Endodermal cell (in vitro differentiated cells): ENCODE results near the gene FBXL2. TPM values are rescaled to one million over a fixed set of nuclear protein-coding genes. Genes with fewer than 3 reads are reported as not detected.

ENCODE experiments used
- DNase-seq: peaks from one replicate; pipeline ENCODE4 v3.0.0-alpha.2; 2017
- H3K27ac ChIP-seq: 2 replicates; pipeline ENCODE4 v1.5.1; 2013; ENCODE audit warnings: mild to moderate bottlenecking, low read depth, low read length, moderate library complexity
- H3K27me3 ChIP-seq: 2 replicates; pipeline ENCODE4 v1.6.1; 2013; ENCODE audit warnings: mild to moderate bottlenecking, low read length, moderate library complexity; ENCODE audit not compliant: insufficient read depth, control insufficient read depth, poor library complexity, severe bottlenecking
- H3K36me3 ChIP-seq: 2 replicates; pipeline ENCODE4 v1.7.0; 2013; ENCODE audit warnings: mild to moderate bottlenecking, low read length, moderate library complexity; ENCODE audit not compliant: control insufficient read depth, insufficient read depth
- H3K4me1 ChIP-seq: one replicate; pipeline ENCODE4 v1.7.0; 2013; ENCODE audit warnings: low read length; ENCODE audit not compliant: control insufficient read depth, insufficient read depth
- H3K4me3 ChIP-seq: 2 replicates; pipeline ENCODE4 v1.5.1; 2013; ENCODE audit warnings: mild to moderate bottlenecking, low read length, moderate library complexity
- H3K9ac ChIP-seq: 2 replicates; pipeline ENCODE4 v1.6.1; 2013; ENCODE audit warnings: mild to moderate bottlenecking, low read length, moderate library complexity; ENCODE audit not compliant: poor library complexity, severe bottlenecking; ENCODE audit errors: extremely low read depth
- H3K9me3 ChIP-seq: 2 replicates; pipeline ENCODE4 v1.6.1; 2013; ENCODE audit warnings: mild to moderate bottlenecking, low read length, moderate library complexity; ENCODE audit not compliant: control insufficient read depth
- H3K27ac Mint-ChIP-seq: 2 replicates; pipeline ENCODE4 v1.8.0; 2020; ENCODE audit warnings: mixed read lengths
- H3K27me3 Mint-ChIP-seq: 2 replicates; pipeline ENCODE4 v1.8.0; 2021; ENCODE audit warnings: mild to moderate bottlenecking, mixed read lengths; ENCODE audit not compliant: insufficient read depth
- H3K36me3 Mint-ChIP-seq: 2 replicates; pipeline ENCODE4 v1.8.0; 2020; ENCODE audit warnings: low read depth, mixed read lengths
- H3K4me1 Mint-ChIP-seq: 2 replicates; pipeline ENCODE4 v1.8.0; 2020; ENCODE audit warnings: mixed read lengths
- H3K4me3 Mint-ChIP-seq: 2 replicates; pipeline ENCODE4 v1.8.0; 2020; ENCODE audit warnings: mild to moderate bottlenecking, moderate library complexity, mixed read lengths
- H3K9me3 Mint-ChIP-seq: 2 replicates; pipeline ENCODE4 v1.8.0; 2020; ENCODE audit warnings: mild to moderate bottlenecking, mixed read lengths
- CTCF ChIP-seq: fragments of 200-600 bp; sonication (generic); conservative IDR thresholded peaks from 2 replicates; pipeline ENCODE4 v1.5.0; 2021; ENCODE audit warnings: antibody characterized with exemption, mild to moderate bottlenecking
- WGBS, 2 experiments: methylation state at CpG; one replicate each; pipeline versions ENCODE4 v1.1.5 to v1.1.7; 2013; ENCODE audit warnings: missing lambda C conversion rate in 2 of 2, mixed read lengths in 1 of 2; ENCODE audit not compliant: insufficient coverage in 1 of 2, insufficient read length in 1 of 2; 5-methylcytosine and 5-hydroxymethylcytosine counted together
- total RNA-seq, 2 donors: library from RNA; stranded (reverse); fragmentation: NEBNext Ultra II Directional in 1 of 2; extraction: Animal tissue kit (Norgen Biotek cat#: 25700) in 1 of 2; gene quantifications; 2 replicates in 1 of 2; 3 replicates in 1 of 2; pipeline ENCODE4 v1.2.1, GENCODE V29; 2021

Gene FBXL2
- total RNA-seq, 2 donors from 2014 or later, result 12.4 to 18.2 TPM

- no peaks in the 10 kb centered on the region for H3K9me3 Mint-ChIP-seq
- WGBS, 2 experiments, result 85 to 93% methylated on average over 3 of the region's 3 CpGs
Measured at GRCh38 chr3:33299395-33300081, 22.3 kb downstream of the FBXL2 start.

GRCh38 chr3:33312361-33312760, 35.1 kb downstream of the FBXL2 start:
- H3K27me3 Mint-ChIP-seq, result no peaks in the 10 kb centered on the region
- Histone ChIP-seq H3K27ac (no peak overlapping the region), H3K27me3 (no peaks in the 10 kb centered on the region), H3K9me3 (peaks cover 13% of the 10 kb centered on the region), H3K4me3 (no peak overlapping the region), H3K9ac (no peak overlapping the region), H3K36me3 (peaks cover 6% of the 10 kb centered on the region), H3K4me1 (peaks cover 1% of the 10 kb centered on the region)
- 90% methylated on average over 1 of the region's 2 CpGs; no CpG with 5 or more reads in 1 of the 2 experiments for WGBS, 2 experiments
- H3K4me1 Mint-ChIP-seq, result peaks cover 12% of the 10 kb centered on the region
- TF ChIP-seq CTCF, result no peak
- H3K4me3 Mint-ChIP-seq, result no peak overlapping the region
- no peak overlapping the region for H3K27ac Mint-ChIP-seq
- peaks cover 9% of the 10 kb centered on the region for H3K9me3 Mint-ChIP-seq
- peaks cover 21% of the 10 kb centered on the region for H3K36me3 Mint-ChIP-seq
- DNase-seq, result no peak

More at GRCh38 chr3:33299395-33300081, 22.3 kb downstream of the FBXL2 start:
- no peak overlapping the region for H3K9ac ChIP-seq
- TF ChIP-seq CTCF, result no peak
- no peaks in the 10 kb centered on the region for H3K27me3 Mint-ChIP-seq
- H3K27me3 ChIP-seq, result no peaks in the 10 kb centered on the region
- H3K4me1 Mint-ChIP-seq, result no peaks in the 10 kb centered on the region
- H3K27ac Mint-ChIP-seq, result no peak overlapping the region
- no peak overlapping the region for H3K4me3 ChIP-seq
- H3K36me3 ChIP-seq, result peaks cover 15% of the 10 kb centered on the region
- no peak overlapping the region for H3K4me3 Mint-ChIP-seq
- H3K36me3 Mint-ChIP-seq, result peaks cover 27% of the 10 kb centered on the region
- H3K9me3 ChIP-seq, result no peaks in the 10 kb centered on the region
- H3K27ac ChIP-seq, result no peak overlapping the region
- H3K4me1 ChIP-seq, result no peaks in the 10 kb centered on the region
- no peak for DNase-seq

GRCh38 chr3:33313331-33313730, 36.1 kb downstream of the FBXL2 start:
- peaks cover 20% of the 10 kb centered on the region for H3K36me3 Mint-ChIP-seq
- H3K4me1 Mint-ChIP-seq, result peaks cover 18% of the 10 kb centered on the region
- H3K4me3 Mint-ChIP-seq, result no peak overlapping the region
- DNase-seq, result no peak
- Histone ChIP-seq H3K4me3 (no peak overlapping the region), H3K9ac (no peak overlapping the region), H3K27ac (no peak overlapping the region), H3K36me3 (peaks cover 6% of the 10 kb centered on the region), H3K4me1 (peaks cover 5% of the 10 kb centered on the region), H3K9me3 (peaks cover 13% of the 10 kb centered on the region), H3K27me3 (no peaks in the 10 kb centered on the region)
- H3K27me3 Mint-ChIP-seq, result no peaks in the 10 kb centered on the region
- no peak for TF ChIP-seq CTCF
- no peak overlapping the region for H3K27ac Mint-ChIP-seq
- H3K9me3 Mint-ChIP-seq, result peaks cover 9% of the 10 kb centered on the region
